ENCODE data around the gene ANKRD11. TPM values are rescaled to one million over a fixed set of nuclear protein-coding genes. Genes with fewer than 3 reads are reported as not detected.

The ANKRD11 gene
- total RNA-seq, 1 experiment from 2014 or later: 116 TPM

- no peak for DNase-seq
- Histone ChIP-seq H3K9me3 (replicated peaks) (no peaks in the 10 kb centered on the region), H3K27ac (no peak overlapping the region), H3K4me1 (peaks cover 12% of the 10 kb centered on the region), H3K36me3 (no peaks in the 10 kb centered on the region), H3K27me3 (no peaks in the 10 kb centered on the region), H3K4me3 (no peak overlapping the region)
Measured at GRCh38 chr16:89242795-89243200, 247.6 kb downstream of the ANKRD11 start.

DNA sequence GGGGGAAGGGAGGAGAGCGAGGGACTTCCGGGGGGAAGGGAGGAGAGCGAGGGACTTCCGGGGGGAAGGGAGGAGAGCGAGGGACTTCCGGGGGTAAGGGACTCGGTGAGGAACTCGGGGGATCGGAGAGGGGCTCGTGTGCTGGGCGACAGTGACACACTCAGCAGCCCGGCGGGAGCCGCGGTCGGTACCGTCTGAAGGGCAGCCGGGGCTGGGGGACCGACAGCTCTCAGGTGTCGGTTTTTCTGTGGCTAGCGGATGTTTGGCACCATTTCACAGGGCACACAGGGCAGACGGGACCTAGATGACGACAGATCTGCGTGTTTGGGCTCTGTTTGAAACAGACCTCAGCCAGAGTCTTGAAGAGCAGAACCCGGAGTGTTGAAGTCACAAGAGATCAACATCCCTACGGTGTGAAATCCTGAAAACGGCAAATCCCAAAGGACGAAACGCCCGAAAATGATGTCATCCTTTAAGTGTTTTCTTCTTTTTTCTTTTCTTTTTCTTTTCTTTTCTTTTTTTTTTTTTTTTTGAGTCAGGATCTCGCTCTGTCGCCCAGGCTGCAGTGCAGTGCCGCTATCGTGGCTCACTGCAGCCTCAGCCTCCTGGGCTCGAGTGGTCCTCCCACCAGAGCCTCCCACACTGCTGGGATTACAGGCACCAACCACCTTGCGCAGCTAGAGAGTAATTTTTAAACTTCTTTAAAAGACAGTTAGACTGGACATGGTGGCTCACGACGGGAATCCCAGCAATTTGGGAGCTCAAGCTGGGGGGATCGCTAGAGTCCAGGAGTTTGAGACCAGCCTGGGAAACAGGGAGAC lies 249.0 kb downstream of the ANKRD11 start:
- DNase-seq: peak; percentile 88 to 90
- H3K27ac ChIP-seq: peak overlapping the region; percentile 90
- no peaks in the 10 kb centered on the region for H3K27me3 ChIP-seq
- peaks cover 12% of the 10 kb centered on the region for H3K4me1 ChIP-seq
- H3K9me3 ChIP-seq (replicated peaks): no peaks in the 10 kb centered on the region
- peak overlapping the region; percentile 98 for H3K4me3 ChIP-seq
- peaks cover 3% of the 10 kb centered on the region; the same call in 1 of the 2 replicates for H3K36me3 ChIP-seq

GRCh38 chr16:89237733-89238132 lies 252.6 kb downstream of the ANKRD11 start:
- Histone ChIP-seq H3K4me3 (no peak overlapping the region), H3K9me3 (replicated peaks) (no peaks in the 10 kb centered on the region), H3K36me3 (peaks cover 24% of the 10 kb centered on the region), H3K4me1 (peaks cover 2% of the 10 kb centered on the region; the same call in 1 of the 2 replicates), H3K27ac (no peak overlapping the region), H3K27me3 (no peaks in the 10 kb centered on the region)
- no peak for DNase-seq

- Histone ChIP-seq H3K9me3 (replicated peaks) (peaks cover 3% of the 10 kb centered on the region), H3K27me3 (no peaks in the 10 kb centered on the region), H3K36me3 (peaks cover 45% of the 10 kb centered on the region), H3K27ac (no peak overlapping the region), H3K4me1 (peaks cover 14% of the 10 kb centered on the region), H3K4me3 (no peak overlapping the region)
- no peak for DNase-seq
Measured at GRCh38 chr16:89233678-89234490, 256.5 kb downstream of the ANKRD11 start.

- H3K9me3 ChIP-seq (replicated peaks): peaks cover 20% of the 10 kb centered on the region
- no peak overlapping the region for H3K4me3 ChIP-seq
- no peaks in the 10 kb centered on the region for H3K27me3 ChIP-seq
- no peak overlapping the region for H3K27ac ChIP-seq
- peaks cover 62% of the 10 kb centered on the region for H3K36me3 ChIP-seq
- peaks cover 14% of the 10 kb centered on the region for H3K4me1 ChIP-seq
- no peak for DNase-seq
Measured at GRCh38 chr16:89232107-89232506, 258.3 kb downstream of the ANKRD11 start.

DNA sequence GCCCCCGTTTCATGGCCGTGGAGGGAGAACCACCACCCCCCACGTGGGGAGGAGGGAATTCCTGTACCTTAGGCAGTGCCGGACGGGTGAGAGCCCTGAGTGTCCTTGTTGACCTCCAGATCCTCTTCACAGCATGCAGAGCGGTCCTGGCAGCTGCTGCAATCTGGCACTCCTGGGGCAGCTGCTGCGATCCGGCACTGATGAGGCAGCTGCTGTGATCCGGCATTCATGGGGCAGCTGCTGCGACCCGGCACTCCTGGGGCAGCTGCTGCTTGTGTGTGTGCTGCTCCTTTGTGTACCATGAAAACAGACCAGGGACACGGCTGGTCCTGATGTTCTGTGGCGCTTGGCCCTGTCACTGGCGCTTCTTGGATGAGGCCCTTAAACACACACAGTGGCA lies 260.1 kb downstream of the ANKRD11 start:
- peak; percentile 99 for DNase-seq
- H3K27me3 ChIP-seq: no peaks in the 10 kb centered on the region
- H3K4me3 ChIP-seq: no peak overlapping the region
- H3K36me3 ChIP-seq: peaks cover 73% of the 10 kb centered on the region
- peak overlapping the region; percentile 90 for H3K27ac ChIP-seq
- H3K9me3 ChIP-seq (replicated peaks): peaks cover 27% of the 10 kb centered on the region
- peaks cover 14% of the 10 kb centered on the region for H3K4me1 ChIP-seq

DNA sequence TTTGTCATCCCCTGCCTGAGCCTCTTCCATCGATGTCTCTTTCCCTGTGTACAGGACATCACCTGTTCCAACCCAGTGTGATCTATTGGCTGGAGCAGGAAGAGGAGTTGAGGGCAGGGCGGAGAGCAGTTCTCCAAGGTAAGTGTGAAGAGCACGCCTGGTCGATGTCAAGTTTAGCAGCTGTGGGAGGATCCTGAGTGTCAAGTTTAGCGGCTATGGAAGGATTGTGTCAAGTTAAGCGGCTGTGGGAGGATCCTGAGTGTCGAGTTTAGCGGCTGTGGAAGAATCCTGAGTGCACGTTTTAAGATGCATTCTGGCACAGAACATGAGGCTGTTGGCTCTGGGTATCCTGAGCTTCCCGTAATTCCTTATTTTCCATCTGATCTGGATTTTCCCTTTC lies 265.7 kb downstream of the ANKRD11 start:
- no peak overlapping the region for H3K4me3 ChIP-seq
- peaks cover 86% of the 10 kb centered on the region for H3K36me3 ChIP-seq
- no peaks in the 10 kb centered on the region for H3K27me3 ChIP-seq
- H3K27ac ChIP-seq: no peak overlapping the region
- no peak for DNase-seq
- no peaks in the 10 kb centered on the region for H3K4me1 ChIP-seq
- peaks cover 27% of the 10 kb centered on the region for H3K9me3 ChIP-seq (replicated peaks)

- Histone ChIP-seq H3K4me1 (no peaks in the 10 kb centered on the region), H3K4me3 (no peak overlapping the region), H3K36me3 (peaks cover 74% of the 10 kb centered on the region), H3K27me3 (no peaks in the 10 kb centered on the region), H3K27ac (no peak overlapping the region), H3K9me3 (replicated peaks) (peaks cover 14% of the 10 kb centered on the region)
- DNase-seq: no peak
Measured at GRCh38 chr16:89222931-89223330, 267.4 kb downstream of the ANKRD11 start.

DNA sequence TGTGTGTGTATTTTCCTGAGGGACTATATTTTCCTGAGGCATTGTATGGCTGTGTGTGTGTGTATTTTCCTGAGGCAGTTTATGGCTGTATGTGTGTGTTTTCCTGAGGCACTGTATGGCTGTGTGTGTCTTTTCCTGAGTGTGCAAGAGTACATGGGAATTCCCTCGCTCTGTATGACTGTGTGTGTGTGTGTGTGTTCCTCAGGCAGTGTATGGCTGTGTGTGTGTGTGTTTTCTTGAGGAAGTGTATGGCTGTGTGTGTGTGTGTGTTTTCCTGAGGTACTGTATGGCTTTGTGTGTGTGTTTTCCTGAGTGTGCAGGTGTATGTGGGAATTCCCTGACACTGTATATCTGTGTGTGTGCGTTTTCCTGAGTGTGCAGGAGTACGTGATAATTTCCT lies 268.8 kb downstream of the ANKRD11 start:
- peaks cover 1% of the 10 kb centered on the region for H3K9me3 ChIP-seq (replicated peaks)
- H3K4me3 ChIP-seq: no peak overlapping the region
- no peaks in the 10 kb centered on the region for H3K27me3 ChIP-seq
- no peak overlapping the region for H3K27ac ChIP-seq
- peaks cover 2% of the 10 kb centered on the region; the same call in 1 of the 2 replicates for H3K4me1 ChIP-seq
- DNase-seq: no peak
- peaks cover 61% of the 10 kb centered on the region for H3K36me3 ChIP-seq

- Histone ChIP-seq H3K4me1 (peaks cover 3% of the 10 kb centered on the region; the same call in 1 of the 2 replicates), H3K36me3 (peaks cover 41% of the 10 kb centered on the region), H3K27ac (no peak overlapping the region), H3K27me3 (no peaks in the 10 kb centered on the region), H3K9me3 (replicated peaks) (no peaks in the 10 kb centered on the region), H3K4me3 (no peak overlapping the region)
- DNase-seq: no peak
Measured at GRCh38 chr16:89219365-89219764, 271.0 kb downstream of the ANKRD11 start.

Other genes starting within 250 kb of the ANKRD11 start
- 137 and 161 TPM in 2 replicates for gene SPG7, start 17.8 kb upstream of the ANKRD11 start, total RNA-seq (2014; rRNA removed; shearing (Covaris generic))
- gene RPL13, start 70.1 kb upstream of the ANKRD11 start, total RNA-seq (2014; rRNA removed; shearing (Covaris generic)): 5,665 and 6,596 TPM in 2 replicates
- not detected in 2 replicates for gene CPNE7, start 85.2 kb upstream of the ANKRD11 start, total RNA-seq (2014; rRNA removed; shearing (Covaris generic))
- 1.6 and 1.7 TPM in 2 replicates for gene DPEP1, start 123.1 kb upstream of the ANKRD11 start, total RNA-seq (2014; rRNA removed; shearing (Covaris generic))
- 71.1 and 75.6 TPM in 2 replicates for gene CHMP1A, start 167.1 kb upstream of the ANKRD11 start, total RNA-seq (2014; rRNA removed; shearing (Covaris generic))
- gene SPATA33, start 167.3 kb upstream of the ANKRD11 start, total RNA-seq (2014; rRNA removed; shearing (Covaris generic)): 9.9 and 12.7 TPM in 2 replicates
- gene CDK10, start 196.1 kb upstream of the ANKRD11 start, total RNA-seq (2014; rRNA removed; shearing (Covaris generic)): 29.0 and 35.1 TPM in 2 replicates
- gene SPATA2L, start 211.1 kb upstream of the ANKRD11 start, total RNA-seq (2014; rRNA removed; shearing (Covaris generic)): 6.0 and 7.2 TPM in 2 replicates
- gene VPS9D1, start 230.3 kb upstream of the ANKRD11 start, total RNA-seq (2014; rRNA removed; shearing (Covaris generic)): 2.2 and 2.5 TPM in 2 replicates
- gene ZNF276, start 231.0 kb upstream of the ANKRD11 start, total RNA-seq (2014; rRNA removed; shearing (Covaris generic)): 12.2 and 13.3 TPM in 2 replicates

Data from SJCRH30 (cell line).